Measurements from ENCODE around the gene IL22RA1.

DNA sequence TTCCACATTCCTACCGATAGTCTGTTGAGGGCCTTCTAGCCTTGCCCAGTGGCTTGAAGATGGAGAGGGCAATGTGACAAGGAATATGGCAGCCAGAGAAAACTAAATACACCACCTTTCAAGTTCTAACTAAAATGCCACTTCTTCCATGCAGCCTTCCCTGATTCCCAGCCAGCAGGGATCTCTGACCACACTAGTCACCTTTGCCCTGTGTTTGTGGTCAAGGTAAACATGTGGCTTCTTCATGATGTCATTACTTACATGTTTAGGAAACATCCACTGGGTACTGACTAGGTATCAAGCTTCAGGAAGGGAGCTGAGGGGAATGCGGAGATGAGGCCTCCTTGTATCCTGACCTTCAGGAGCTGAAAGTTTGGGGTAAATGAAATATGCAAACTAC, 22.6 kb upstream of the IL22RA1 start:
- TF ChIP-seq, protein P1, sequence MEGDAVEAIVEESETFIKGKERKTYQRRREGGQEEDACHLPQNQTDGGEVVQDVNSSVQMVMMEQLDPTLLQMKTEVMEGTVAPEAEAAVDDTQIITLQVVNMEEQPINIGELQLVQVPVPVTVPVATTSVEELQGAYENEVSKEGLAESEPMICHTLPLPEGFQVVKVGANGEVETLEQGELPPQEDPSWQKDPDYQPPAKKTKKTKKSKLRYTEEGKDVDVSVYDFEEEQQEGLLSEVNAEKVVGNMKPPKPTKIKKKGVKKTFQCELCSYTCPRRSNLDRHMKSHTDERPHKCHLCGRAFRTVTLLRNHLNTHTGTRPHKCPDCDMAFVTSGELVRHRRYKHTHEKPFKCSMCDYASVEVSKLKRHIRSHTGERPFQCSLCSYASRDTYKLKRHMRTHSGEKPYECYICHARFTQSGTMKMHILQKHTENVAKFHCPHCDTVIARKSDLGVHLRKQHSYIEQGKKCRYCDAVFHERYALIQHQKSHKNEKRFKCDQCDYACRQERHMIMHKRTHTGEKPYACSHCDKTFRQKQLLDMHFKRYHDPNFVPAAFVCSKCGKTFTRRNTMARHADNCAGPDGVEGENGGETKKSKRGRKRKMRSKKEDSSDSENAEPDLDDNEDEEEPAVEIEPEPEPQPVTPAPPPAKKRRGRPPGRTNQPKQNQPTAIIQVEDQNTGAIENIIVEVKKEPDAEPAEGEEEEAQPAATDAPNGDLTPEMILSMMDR (IDR thresholded peaks at IDR 0.05; ENCODE audit: low read length): no peak
- TF ChIP-seq EZH2 (IDR thresholded peaks at IDR 0.05; ENCODE audit: borderline replicate concordance, low read length): no peak
